NT2/D1 (cell line): ENCODE measurements around the gene SLC35F3.

ENCODE experiments used
- DNase-seq: peaks from one replicate; pipeline ENCODE4 v3.0.0-alpha.2; 2011; ENCODE audit warnings: low read depth, low spot score
- H3K27me3 ChIP-seq: 2 replicates; pipeline ENCODE4 v1.6.0; 2011; ENCODE audit warnings: mild to moderate bottlenecking; ENCODE audit not compliant: insufficient read length, insufficient read depth
- H3K36me3 ChIP-seq: 2 replicates; pipeline ENCODE4 v1.6.1; 2011; ENCODE audit warnings: mild to moderate bottlenecking, low read length, mixed read lengths; ENCODE audit not compliant: insufficient read depth, insufficient read length
- H3K4me1 ChIP-seq: 2 replicates; pipeline ENCODE4 v1.5.1; 2011; ENCODE audit not compliant: insufficient read depth, insufficient read length
- H3K4me3 ChIP-seq: 2 replicates; pipeline ENCODE4 v1.5.1; 2011; ENCODE audit warnings: low read depth; ENCODE audit not compliant: insufficient read length
- H3K9ac ChIP-seq: 2 replicates; pipeline ENCODE4 v1.6.0; 2011; ENCODE audit warnings: low read depth; ENCODE audit not compliant: insufficient read length
- H3K9me3 ChIP-seq: 2 replicates; pipeline ENCODE4 v1.5.1; 2011; ENCODE audit warnings: mild to moderate bottlenecking, low read length; ENCODE audit not compliant: insufficient read depth
- SUZ12 ChIP-seq: IDR thresholded peaks from 2 replicates; pipeline ENCODE4 v1.6.1; 2011; ENCODE audit not compliant: insufficient read length, insufficient read depth; ENCODE audit errors: extremely low read depth
- YY1 ChIP-seq: IDR thresholded peaks from 2 replicates; pipeline ENCODE4 v1.6.1; 2011; ENCODE audit not compliant: insufficient read length, insufficient read depth
- ZNF274 ChIP-seq: IDR thresholded peaks from 2 replicates; pipeline ENCODE4 v1.6.1; 2011; ENCODE audit warnings: mild to moderate bottlenecking, low read depth, low read length

SLC35F3 gene

DNA sequence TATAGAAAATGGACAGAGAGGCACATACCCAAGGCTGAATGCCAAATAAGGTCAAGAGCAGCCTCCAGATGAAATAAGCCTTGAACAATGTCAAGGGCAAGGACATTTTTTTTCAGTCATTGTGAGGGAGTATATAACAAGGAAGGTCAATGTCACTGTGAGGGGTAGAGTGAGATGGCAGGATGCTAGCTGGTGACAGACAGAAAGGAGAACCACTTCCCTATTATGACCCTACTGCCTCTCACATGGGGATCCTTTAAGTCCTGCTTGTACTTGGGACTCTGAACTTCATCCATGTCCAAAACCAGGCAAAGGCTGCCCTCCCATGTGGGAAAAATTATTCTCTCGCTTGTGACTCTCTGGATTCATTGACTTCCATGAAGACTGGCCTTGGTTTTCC lies 349.3 kb downstream of the SLC35F3 start:
- Histone ChIP-seq H3K27me3 (no peaks in the 10 kb centered on the region), H3K4me3 (no peak overlapping the region), H3K4me1 (no peaks in the 10 kb centered on the region), H3K9me3 (peaks cover 27% of the 10 kb centered on the region), H3K36me3 (no peaks in the 10 kb centered on the region), H3K9ac (no peak overlapping the region)
- no peak for DNase-seq
- TF ChIP-seq ZNF274 = no peak
- no peak for TF ChIP-seq SUZ12
- no peak for TF ChIP-seq YY1

DNA sequence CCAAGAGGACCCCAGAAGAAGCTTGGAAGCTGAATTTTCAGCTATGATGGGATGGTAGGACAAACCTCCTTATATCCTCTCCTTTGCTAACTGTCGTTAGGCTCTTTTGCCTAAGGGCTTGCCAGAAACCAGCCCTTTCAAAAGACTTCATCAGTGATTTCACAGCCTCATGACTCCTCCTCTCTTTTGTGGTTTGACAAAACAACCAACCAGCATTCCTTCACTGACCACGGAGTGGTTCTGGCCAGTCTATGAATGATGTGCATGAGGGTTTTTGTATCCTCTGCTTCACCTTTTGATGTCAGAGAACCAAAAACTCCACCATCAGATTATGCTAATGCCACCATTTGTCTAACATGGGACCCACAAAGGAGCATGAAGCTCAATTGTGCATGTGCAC lies 351.9 kb downstream of the SLC35F3 start:
- DNase-seq = no peak

DNA sequence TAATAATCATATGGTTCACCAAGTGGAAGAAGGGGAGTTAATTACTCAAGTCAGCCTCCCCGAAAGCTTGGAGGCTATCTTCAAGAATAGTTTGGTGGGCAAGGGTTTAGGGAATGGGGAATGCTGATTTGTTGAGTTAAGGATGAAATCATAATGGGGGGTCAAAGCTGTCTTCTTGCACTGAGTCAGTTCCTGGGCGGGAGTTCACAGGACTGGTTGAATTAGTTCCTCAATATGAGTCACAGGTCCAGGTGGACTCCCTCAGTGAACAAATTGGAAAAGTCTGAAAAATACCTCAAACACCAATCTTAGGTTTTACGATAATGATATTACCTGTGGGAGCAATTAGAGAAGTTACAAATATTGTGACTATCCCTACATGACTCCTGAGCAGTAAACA lies 353.6 kb downstream of the SLC35F3 start:
- no peaks in the 10 kb centered on the region for H3K36me3 ChIP-seq
- no peak for DNase-seq
- H3K4me1 ChIP-seq = no peaks in the 10 kb centered on the region
- TF ChIP-seq ZNF274 (no peak), YY1 (no peak), SUZ12 (no peak)
- no peak overlapping the region for H3K4me3 ChIP-seq
- no peaks in the 10 kb centered on the region for H3K27me3 ChIP-seq
- no peak overlapping the region for H3K9ac ChIP-seq
- H3K9me3 ChIP-seq = peaks cover 21% of the 10 kb centered on the region

More for the DNA sequence above, 351.9 kb downstream of the SLC35F3 start:
- Histone ChIP-seq H3K4me3 (no peak overlapping the region), H3K4me1 (no peaks in the 10 kb centered on the region), H3K27me3 (no peaks in the 10 kb centered on the region), H3K9me3 (peaks cover 21% of the 10 kb centered on the region), H3K9ac (no peak overlapping the region), H3K36me3 (no peaks in the 10 kb centered on the region)
- no peak for TF ChIP-seq SUZ12
- no peak for TF ChIP-seq YY1
- no peak for TF ChIP-seq ZNF274

DNA sequence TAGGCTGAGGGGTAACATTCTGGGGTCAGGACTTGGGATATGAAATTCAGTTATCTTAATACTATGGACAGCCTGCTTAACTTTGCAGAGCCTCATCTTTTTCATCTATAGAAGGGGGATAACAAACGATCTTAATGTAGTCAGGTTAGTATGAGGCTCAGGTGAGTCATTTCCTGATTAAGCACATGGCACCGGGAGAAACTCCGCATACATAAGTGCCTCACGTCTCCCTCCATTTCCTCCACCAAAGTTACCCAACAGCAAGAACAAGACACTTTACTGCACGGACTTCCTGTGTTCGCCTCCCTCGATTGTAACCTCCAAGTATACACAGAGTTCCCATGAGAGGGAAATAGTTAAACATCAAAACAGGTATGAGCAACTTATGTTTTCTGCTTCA lies 356.1 kb downstream of the SLC35F3 start:
- Histone ChIP-seq H3K36me3 (no peaks in the 10 kb centered on the region), H3K27me3 (no peaks in the 10 kb centered on the region), H3K4me1 (no peaks in the 10 kb centered on the region), H3K9me3 (peaks cover 21% of the 10 kb centered on the region), H3K9ac (no peak overlapping the region), H3K4me3 (no peak overlapping the region)
- TF ChIP-seq SUZ12 (no peak), YY1 (no peak), ZNF274 (no peak)
- DNase-seq = no peak

DNA sequence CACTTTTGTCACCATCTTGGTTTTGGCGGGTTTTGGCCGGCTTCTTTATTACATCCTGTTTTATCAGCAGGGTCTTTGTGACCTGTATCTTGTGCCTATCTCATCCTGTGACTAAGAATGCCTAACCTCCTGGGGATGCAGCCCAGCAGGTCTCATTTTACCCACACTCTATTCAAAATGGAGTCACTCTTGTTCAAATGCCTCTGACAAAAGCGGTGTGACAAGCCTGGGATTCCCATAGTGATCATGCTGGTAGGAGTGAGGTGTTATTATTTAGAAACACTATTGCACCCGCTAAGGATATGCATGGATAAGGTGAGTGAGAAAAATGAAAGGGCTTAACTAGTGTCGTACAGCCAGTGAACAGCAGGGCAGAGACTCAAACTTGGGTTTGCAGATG lies 357.1 kb downstream of the SLC35F3 start:
- H3K9me3 ChIP-seq = peaks cover 21% of the 10 kb centered on the region
- no peaks in the 10 kb centered on the region for H3K27me3 ChIP-seq
- no peak overlapping the region for H3K4me3 ChIP-seq
- H3K4me1 ChIP-seq = no peaks in the 10 kb centered on the region
- H3K36me3 ChIP-seq = no peaks in the 10 kb centered on the region
- DNase-seq = no peak
- TF ChIP-seq SUZ12 = no peak
- no peak overlapping the region for H3K9ac ChIP-seq

DNA sequence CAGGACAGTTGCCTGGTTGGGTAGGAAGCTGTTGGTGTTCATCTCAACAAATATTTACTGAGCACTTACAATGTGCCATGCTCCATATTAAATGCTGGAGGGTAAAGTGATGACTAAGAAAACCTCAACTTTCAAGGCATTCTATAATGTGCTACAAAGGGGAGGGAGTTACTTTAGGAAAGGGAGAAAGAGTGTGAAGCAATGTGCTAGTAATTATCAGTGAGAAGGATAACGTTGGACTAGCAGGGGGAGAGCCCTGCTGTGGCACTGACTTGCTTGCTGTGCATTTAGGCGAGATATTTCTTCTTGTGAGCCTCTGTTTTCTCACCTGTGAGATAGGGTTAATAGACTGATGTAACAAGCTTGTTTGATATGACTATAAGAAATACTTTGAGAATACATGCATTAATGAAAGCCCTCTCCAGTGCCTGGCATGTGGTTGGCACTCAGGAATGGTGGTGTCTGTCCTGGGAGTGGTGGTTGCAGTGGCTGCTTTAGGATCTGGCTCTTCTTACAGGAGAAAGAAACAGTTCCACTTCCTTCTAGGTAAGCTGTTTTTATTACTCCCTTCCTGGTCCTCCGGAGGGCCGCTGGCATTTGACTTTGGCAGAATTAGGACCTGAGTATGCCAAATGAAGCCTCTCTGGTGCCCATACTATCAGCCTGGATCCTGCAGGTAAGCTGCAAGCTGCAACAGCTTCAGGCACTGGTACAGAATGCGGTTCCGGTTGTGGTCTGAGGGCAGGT lies 357.7 kb downstream of the SLC35F3 start:
- TF ChIP-seq ZNF274 (no peak), YY1 (no peak), SUZ12 (no peak)
- Histone ChIP-seq H3K4me1 (no peaks in the 10 kb centered on the region), H3K9ac (no peak overlapping the region), H3K27me3 (no peaks in the 10 kb centered on the region), H3K36me3 (no peaks in the 10 kb centered on the region), H3K9me3 (peaks cover 14% of the 10 kb centered on the region), H3K4me3 (no peak overlapping the region)
- no peak for DNase-seq

DNA sequence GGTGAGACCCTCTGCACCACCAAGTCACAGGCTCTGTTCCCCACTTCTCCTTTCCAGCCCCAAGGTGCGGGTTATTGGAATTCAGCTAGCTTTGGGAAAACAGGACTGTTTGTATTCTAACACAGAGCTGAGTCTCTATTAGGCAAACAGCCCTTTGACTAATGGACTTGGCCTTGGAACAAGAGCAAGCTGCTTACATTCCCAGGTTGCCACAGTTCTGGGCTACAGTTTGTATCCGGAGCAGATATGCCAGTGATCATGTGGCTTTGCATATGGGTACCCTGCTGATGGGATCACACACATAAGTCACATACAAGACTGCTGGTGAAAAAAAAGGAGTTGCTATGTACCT lies 358.3 kb downstream of the SLC35F3 start:
- no peaks in the 10 kb centered on the region for H3K27me3 ChIP-seq
- no peak for DNase-seq

More for the DNA sequence above, 358.3 kb downstream of the SLC35F3 start:
- H3K4me1 ChIP-seq = no peaks in the 10 kb centered on the region
- TF ChIP-seq ZNF274 = no peak
- no peak for TF ChIP-seq SUZ12
- TF ChIP-seq YY1 = no peak
- H3K36me3 ChIP-seq = no peaks in the 10 kb centered on the region
- H3K4me3 ChIP-seq = no peak overlapping the region
- peaks cover 9% of the 10 kb centered on the region for H3K9me3 ChIP-seq
- no peak overlapping the region for H3K9ac ChIP-seq
